ENCODE results near the gene EDDM13.
A peak's percentile ranks its signal among the peaks of the same experiment; 100 is the strongest.
"Not testable (repeated sequence)": the region's sequence is repeated elsewhere in the genome, so short reads cannot be mapped to it uniquely, and the experiment has no call there.

Gene EDDM13

DNA sequence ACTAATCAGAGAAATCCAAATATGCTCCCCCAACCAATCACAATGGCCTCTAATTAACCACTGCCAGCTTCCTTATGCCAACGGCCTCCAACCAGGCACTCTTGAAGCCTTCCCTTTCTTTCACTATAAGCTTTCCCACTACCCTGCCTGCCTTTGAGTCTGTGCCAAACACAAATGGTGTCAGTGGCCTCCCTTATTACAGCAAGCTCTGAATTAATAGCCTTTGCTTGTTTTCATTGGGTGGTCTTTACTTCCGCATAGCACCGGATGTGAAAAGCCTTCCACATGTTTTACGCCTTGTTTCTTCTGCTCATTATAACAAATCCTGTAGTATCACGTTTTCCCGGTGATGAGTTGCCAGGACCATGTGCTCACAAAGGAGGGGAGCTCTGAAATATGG is 1.4 kb upstream of the EDDM13 start:
- DNase-seq (no peak), ATAC-seq (no peak)
- Mint-ChIP-seq H3K27ac (no peak overlapping the region), H3K27me3 (no peaks in the 10 kb centered on the region), H3K36me3 (ENCODE audit: low read depth) (peaks cover 5% of the 10 kb centered on the region), H3K4me1 (no peaks in the 10 kb centered on the region), H3K9me3 (no peaks in the 10 kb centered on the region), H3K4me3 (no peak overlapping the region)

- Mint-ChIP-seq H3K27me3 (no peaks in the 10 kb centered on the region), H3K4me1 (no peaks in the 10 kb centered on the region), H3K4me3 (no peak overlapping the region), H3K27ac (no peak overlapping the region), H3K9me3 (no peaks in the 10 kb centered on the region), H3K36me3 (ENCODE audit: low read depth) (peaks cover 14% of the 10 kb centered on the region)
- ATAC-seq = no peak
- DNase-seq = no peak
Measured at GRCh38 chr19:56273563-56274117, 1.1 kb downstream of the EDDM13 start.

GRCh38 chr19:56282809-56283208 is 10.3 kb downstream of the EDDM13 start:
- Mint-ChIP-seq H3K9me3 (no peaks in the 10 kb centered on the region), H3K27me3 (no peaks in the 10 kb centered on the region), H3K27ac (no peak overlapping the region), H3K36me3 (ENCODE audit: low read depth) (peaks cover 10% of the 10 kb centered on the region), H3K4me1 (no peaks in the 10 kb centered on the region), H3K4me3 (no peak overlapping the region)
- DNase-seq = no peak
- no peak for ATAC-seq

- no peak overlapping the region for H3K27ac Mint-ChIP-seq
- no peak overlapping the region for H3K4me3 Mint-ChIP-seq
- peaks cover 9% of the 10 kb centered on the region for H3K36me3 Mint-ChIP-seq (ENCODE audit: low read depth)
- DNase-seq = no peak
- no peak for ATAC-seq
- no peaks in the 10 kb centered on the region for H3K9me3 Mint-ChIP-seq
- H3K4me1 Mint-ChIP-seq = no peaks in the 10 kb centered on the region
- no peaks in the 10 kb centered on the region for H3K27me3 Mint-ChIP-seq
Measured at GRCh38 chr19:56284746-56285145, 12.2 kb downstream of the EDDM13 start.

DNA sequence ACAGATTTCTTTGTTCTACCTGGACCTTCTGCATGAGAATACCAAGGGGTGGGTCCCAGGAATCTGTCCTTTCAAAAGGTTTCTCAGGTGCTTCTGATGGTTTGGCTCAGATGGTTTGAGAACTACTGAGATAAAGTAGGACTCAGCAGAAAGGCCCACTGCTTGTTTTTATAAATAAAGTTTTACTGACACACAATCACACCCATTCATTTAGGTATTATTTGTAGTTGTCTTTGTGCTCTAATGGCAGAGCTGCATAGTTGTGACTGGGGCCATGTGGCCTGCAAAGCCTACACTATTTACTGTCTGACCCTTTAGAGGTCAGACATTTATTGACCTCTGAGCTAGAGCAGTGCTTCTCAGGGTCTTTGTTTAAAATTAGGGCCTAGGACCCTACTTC is 17.6 kb downstream of the EDDM13 start:
- no peaks in the 10 kb centered on the region for H3K27me3 Mint-ChIP-seq
- DNase-seq = no peak
- peaks cover 16% of the 10 kb centered on the region for H3K4me1 Mint-ChIP-seq
- H3K36me3 Mint-ChIP-seq (ENCODE audit: low read depth) = peaks cover 36% of the 10 kb centered on the region
- H3K27ac Mint-ChIP-seq = no peak overlapping the region
- peaks cover 3% of the 10 kb centered on the region for H3K9me3 Mint-ChIP-seq
- H3K4me3 Mint-ChIP-seq = no peak overlapping the region
- no peak for ATAC-seq

DNA sequence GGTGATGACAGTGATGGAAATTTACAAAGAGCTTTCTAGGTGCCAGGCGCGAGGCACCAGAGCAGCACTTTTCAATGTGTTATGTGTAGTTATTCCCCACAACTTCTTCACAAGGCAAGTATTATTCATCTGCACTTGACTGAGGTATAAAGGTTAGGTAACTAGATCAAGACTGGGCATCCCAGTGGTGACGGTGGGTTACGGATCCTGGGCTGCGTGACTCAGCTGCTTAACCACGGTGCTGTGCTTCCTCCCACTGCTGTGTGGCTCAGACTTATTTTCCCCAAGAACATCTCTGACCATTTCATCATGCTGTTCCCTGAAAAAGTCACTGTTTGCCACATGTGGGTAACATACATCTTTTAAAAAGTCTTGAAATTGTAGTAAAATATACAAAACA is 19.3 kb downstream of the EDDM13 start:
- Mint-ChIP-seq H3K36me3 (ENCODE audit: low read depth) (peaks cover 34% of the 10 kb centered on the region), H3K9me3 (peaks cover 3% of the 10 kb centered on the region), H3K4me1 (peaks cover 16% of the 10 kb centered on the region), H3K27ac (peak overlapping the region; percentile 71), H3K27me3 (no peaks in the 10 kb centered on the region), H3K4me3 (no peak overlapping the region)
- DNase-seq (peak; percentile 48), ATAC-seq (peak; percentile 92)

DNA sequence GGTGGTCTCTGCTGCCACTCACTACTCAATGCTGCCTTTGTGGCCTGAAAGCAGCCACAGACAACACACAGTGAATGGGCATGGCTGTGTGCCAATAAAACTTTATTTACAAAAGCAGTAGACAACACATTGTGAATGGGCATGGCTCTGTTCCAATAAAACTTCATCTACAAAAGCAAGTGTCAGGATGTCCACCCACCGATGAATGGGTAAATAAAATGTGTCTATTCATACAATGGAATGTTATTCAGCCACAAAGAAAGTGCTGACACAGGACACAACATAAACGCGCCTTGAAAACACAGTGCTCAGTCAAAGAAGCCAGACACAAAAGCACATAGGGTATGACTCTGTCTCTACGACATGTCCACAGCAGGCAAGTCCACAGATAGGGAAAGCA is 22.0 kb downstream of the EDDM13 start:
- no peak overlapping the region for H3K27ac Mint-ChIP-seq
- H3K36me3 Mint-ChIP-seq (ENCODE audit: low read depth) = peaks cover 37% of the 10 kb centered on the region
- peaks cover 16% of the 10 kb centered on the region for H3K4me1 Mint-ChIP-seq
- ATAC-seq = no peak
- DNase-seq = no peak
- H3K9me3 Mint-ChIP-seq = peaks cover 3% of the 10 kb centered on the region
- H3K4me3 Mint-ChIP-seq = no peak overlapping the region
- no peaks in the 10 kb centered on the region for H3K27me3 Mint-ChIP-seq

GRCh38 chr19:56295531-56296455 is 23.2 kb downstream of the EDDM13 start:
- H3K4me3 Mint-ChIP-seq = no peak overlapping the region
- peaks cover 16% of the 10 kb centered on the region for H3K4me1 Mint-ChIP-seq
- peaks cover 37% of the 10 kb centered on the region for H3K36me3 Mint-ChIP-seq (ENCODE audit: low read depth)
- H3K27ac Mint-ChIP-seq = no peak overlapping the region
- DNase-seq (no peak), ATAC-seq (no peak)
- H3K27me3 Mint-ChIP-seq = no peaks in the 10 kb centered on the region
- peaks cover 3% of the 10 kb centered on the region for H3K9me3 Mint-ChIP-seq

DNA sequence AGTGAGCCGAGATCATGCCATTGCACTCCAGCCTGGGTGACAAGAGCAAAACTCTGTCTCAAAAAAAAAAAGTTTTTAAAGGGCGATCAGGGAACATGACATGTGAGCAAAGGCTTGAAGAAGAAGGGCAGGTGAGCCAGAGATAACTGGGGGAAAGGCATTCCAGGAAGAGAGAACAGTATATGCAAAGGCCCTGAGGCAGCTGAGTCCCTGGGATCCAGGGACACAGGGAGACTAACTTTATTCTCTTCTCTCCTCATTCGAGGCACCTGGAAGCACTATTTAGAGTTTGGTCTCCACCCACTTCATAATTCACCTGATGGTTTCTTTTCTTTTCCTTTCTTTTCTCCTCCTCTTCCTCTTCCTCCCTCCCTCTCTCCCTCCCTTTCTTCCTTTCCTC is 24.5 kb downstream of the EDDM13 start:
- H3K9me3 Mint-ChIP-seq = peaks cover 9% of the 10 kb centered on the region
- no peaks in the 10 kb centered on the region for H3K27me3 Mint-ChIP-seq
- no peak overlapping the region for H3K4me3 Mint-ChIP-seq
- no peak for DNase-seq
- peaks cover 14% of the 10 kb centered on the region for H3K4me1 Mint-ChIP-seq
- peaks cover 35% of the 10 kb centered on the region for H3K36me3 Mint-ChIP-seq (ENCODE audit: low read depth)
- ATAC-seq = no peak
- no peak overlapping the region for H3K27ac Mint-ChIP-seq

GRCh38 chr19:56299688-56300087 is 27.1 kb downstream of the EDDM13 start:
- Mint-ChIP-seq H3K9me3 (peaks cover 6% of the 10 kb centered on the region), H3K27me3 (no peaks in the 10 kb centered on the region), H3K36me3 (ENCODE audit: low read depth) (peaks cover 24% of the 10 kb centered on the region), H3K4me1 (peaks cover 14% of the 10 kb centered on the region), H3K4me3 (no peak overlapping the region), H3K27ac (no peak overlapping the region)
- DNase-seq (no peak), ATAC-seq (no peak)

DNA sequence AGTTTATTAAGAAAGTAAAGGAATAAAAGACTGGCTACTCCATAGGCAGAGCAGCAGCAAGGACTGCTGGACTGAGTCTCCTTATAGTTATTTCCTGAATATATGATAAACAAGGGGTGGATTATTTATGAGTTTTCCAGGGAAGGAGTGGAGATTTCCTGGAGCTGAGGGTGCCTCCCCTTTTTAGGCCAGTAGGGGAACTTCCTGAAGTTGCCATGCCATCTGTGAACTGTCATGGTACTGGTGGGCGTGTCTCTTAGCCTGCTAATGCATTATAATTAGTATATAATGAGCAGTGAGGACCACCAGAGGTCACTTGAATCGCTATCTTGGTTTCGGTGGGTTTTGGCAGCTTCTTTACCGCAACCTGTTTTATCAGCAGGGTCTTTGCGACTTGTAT is 28.6 kb downstream of the EDDM13 start:
- Mint-ChIP-seq H3K4me3 (no peak overlapping the region), H3K27me3 (no peaks in the 10 kb centered on the region), H3K4me1 (peaks cover 14% of the 10 kb centered on the region), H3K36me3 (ENCODE audit: low read depth) (peaks cover 25% of the 10 kb centered on the region), H3K9me3 (peaks cover 6% of the 10 kb centered on the region), H3K27ac (no peak overlapping the region)
- ATAC-seq = no peak
- no peak for DNase-seq

DNA sequence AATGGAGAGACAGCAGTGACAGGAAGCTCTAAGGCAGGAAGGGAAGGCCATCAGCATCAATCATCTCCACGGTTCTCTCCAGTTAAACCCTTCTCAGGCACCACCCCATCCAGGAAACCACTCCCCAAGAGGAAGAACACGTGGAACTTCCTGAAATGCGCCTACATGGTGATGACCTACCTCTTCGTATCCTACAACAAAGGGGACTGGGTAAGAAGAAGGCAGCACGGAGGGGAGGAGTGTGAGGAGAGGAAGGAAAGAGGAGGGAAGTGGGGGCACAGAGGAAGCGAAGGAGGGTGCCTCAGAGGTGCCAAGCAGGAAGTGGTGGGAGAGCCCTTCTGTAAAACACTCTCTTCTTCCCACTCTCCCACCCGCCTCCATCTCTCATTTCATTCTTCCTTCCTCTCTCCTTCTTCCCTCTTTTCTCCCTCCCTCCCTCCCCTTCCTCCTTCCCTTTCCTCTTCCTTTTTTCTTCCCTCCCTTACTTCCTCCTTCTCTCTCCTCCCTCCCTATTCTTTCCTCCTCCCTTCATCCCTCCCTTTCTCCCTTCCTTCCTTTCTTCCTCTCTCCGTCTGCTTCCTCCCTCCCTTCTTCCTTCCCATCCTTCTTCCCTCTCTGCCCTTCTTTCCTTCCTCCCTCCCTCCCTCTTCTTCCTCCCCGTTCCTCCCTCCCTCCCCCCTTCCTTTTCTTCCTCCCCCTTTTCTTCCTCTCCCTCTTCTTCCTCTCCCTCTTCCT is 29.5 kb downstream of the EDDM13 start:
- no peak for DNase-seq
- Mint-ChIP-seq H3K9me3 (peaks cover 6% of the 10 kb centered on the region), H3K36me3 (ENCODE audit: low read depth) (peaks cover 25% of the 10 kb centered on the region), H3K4me3 (peak overlapping the region; percentile 33), H3K27ac (peak overlapping the region; percentile 30), H3K4me1 (peaks cover 14% of the 10 kb centered on the region), H3K27me3 (no peaks in the 10 kb centered on the region)
- ATAC-seq = no peak

- Mint-ChIP-seq H3K27ac (no peak overlapping the region), H3K9me3 (peaks cover 6% of the 10 kb centered on the region), H3K4me1 (peaks cover 14% of the 10 kb centered on the region), H3K36me3 (ENCODE audit: low read depth) (peaks cover 26% of the 10 kb centered on the region), H3K4me3 (no peak overlapping the region), H3K27me3 (no peaks in the 10 kb centered on the region)
- DNase-seq (no peak), ATAC-seq (no peak)
Measured at GRCh38 chr19:56304243-56304642, 31.7 kb downstream of the EDDM13 start.

DNA sequence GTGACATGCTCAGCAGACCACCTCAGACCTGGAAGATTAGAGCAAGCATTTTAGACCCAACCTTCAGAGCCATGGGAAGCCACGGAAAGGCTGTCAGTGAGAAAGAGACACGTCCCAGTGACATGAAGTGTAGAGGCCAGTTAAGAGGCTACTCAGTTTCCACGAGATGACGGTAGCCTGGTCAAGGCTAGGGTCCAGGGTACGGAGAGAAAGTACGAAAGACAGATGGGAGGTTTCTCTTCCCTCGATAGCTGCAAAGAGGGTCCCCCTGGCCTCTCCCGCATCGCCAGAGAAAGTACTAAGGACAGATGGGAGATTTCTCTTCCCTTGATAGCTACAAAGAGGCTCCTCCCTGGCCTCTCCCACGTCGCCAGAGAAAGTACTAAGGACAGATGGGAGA is 33.5 kb downstream of the EDDM13 start:
- no peak for DNase-seq
- Mint-ChIP-seq H3K36me3 (ENCODE audit: low read depth) (peaks cover 33% of the 10 kb centered on the region), H3K4me1 (peaks cover 14% of the 10 kb centered on the region), H3K4me3 (no peak overlapping the region), H3K9me3 (peaks cover 6% of the 10 kb centered on the region), H3K27me3 (no peaks in the 10 kb centered on the region), H3K27ac (no peak overlapping the region)
- no peak for ATAC-seq

GRCh38 chr19:56307062-56307461 is 34.5 kb downstream of the EDDM13 start:
- not testable (repeated sequence) for DNase-seq, H3K9me3 Mint-ChIP-seq, H3K4me3 Mint-ChIP-seq, H3K27me3 Mint-ChIP-seq, H3K27ac Mint-ChIP-seq, H3K4me1 Mint-ChIP-seq, ATAC-seq
- H3K36me3 Mint-ChIP-seq (ENCODE audit: low read depth) = peaks cover 32% of the 10 kb centered on the region
